HG02938 (cell line): ENCODE measurements around the gene ZNF226.
"Not testable (repeated sequence)": the region's sequence is repeated elsewhere in the genome, so short reads cannot be mapped to it uniquely, and the experiment has no call there.

Source experiments
- ATAC-seq: cut with Tn5 transposase; IDR thresholded peaks from one replicate; pipeline ENCODE4 v1.9.1; 2021; ENCODE audit warnings: mild to moderate bottlenecking, moderate library complexity; ENCODE audit not compliant: unreplicated experiment

ZNF226 gene

DNA sequence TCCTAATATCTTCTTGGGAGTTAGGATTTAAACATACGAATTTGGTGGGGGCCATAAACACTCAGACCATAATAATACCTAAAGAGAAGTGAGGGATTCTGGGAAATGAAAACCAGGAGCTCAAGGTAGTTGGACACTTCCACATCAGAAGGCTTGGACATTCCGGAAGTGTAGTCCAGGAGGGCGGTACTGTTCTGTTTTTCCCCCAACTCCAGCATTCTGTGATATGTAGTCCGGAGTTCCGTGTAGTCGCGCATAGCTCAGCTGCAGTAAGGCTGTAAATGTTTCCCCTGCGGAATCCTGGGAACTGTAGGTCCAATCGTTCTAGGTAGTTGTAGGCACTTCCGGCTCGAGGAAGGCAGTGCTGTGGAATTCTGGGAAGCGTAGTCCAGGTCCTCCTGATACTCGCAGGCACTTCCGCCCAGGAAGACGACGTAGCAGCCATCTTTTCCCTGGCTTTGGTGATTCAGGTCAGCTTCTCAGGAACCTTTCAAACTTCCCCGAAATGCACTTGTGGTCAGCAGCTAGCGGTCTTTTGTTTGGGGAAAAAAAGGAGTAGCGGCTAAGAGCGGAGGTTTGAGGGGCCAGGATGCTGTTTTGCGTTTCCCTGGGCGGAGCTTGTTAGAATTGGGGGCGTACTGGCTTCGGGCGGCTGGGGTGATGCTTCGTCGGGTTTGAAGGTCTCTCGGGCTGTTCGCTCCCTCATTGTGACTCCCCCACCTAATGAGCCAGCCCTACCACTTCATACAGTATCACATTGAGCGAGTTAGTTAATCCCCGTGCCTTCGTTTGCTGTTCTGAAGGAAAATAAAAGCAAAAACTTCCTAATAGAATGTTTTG is at the start of gene ZNF226:
ZNF226 (plus strand) TSS at position 428 of the 840 bp plus-strand sequence. CDS start 4,981 bp downstream, outside the sequence.
- ATAC-seq = peak; percentile 80

DNA sequence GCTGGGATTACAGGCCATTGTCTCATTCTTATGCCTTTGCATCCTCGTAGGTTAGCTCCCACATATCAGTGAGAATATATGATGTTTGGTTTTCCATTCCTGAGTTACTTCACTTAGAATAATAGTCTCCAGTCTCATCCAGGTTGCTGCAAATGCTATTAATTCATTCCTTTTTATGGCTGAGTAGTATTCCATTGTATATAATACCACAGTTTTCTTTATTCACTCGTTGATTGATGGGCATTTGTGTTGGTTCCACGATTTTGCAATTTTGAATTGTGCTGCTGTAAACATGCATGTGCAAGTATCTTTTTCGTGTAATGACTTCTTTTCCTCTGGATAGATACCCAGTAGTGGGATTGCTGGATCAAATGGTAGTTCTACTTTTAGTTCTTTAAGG is 43.7 kb upstream of the ZNF226 start:
- ATAC-seq = not testable (repeated sequence)

DNA sequence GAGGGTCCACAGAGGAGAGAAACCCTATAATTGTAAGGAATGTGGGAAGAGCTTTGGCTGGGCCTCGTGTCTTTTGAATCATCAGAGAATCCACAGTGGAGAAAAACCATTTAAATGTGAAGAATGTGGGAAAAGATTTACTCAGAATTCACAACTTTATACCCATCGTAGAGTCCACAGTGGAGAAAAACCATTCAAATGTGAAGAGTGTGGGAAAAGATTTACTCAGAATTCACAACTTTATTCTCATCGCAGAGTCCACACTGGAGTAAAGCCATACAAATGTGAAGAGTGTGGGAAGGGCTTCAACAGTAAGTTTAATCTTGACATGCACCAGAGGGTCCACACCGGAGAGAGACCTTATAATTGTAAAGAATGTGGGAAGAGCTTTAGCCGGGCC is 32.9 kb upstream of the ZNF226 start:
- no peak for ATAC-seq

DNA sequence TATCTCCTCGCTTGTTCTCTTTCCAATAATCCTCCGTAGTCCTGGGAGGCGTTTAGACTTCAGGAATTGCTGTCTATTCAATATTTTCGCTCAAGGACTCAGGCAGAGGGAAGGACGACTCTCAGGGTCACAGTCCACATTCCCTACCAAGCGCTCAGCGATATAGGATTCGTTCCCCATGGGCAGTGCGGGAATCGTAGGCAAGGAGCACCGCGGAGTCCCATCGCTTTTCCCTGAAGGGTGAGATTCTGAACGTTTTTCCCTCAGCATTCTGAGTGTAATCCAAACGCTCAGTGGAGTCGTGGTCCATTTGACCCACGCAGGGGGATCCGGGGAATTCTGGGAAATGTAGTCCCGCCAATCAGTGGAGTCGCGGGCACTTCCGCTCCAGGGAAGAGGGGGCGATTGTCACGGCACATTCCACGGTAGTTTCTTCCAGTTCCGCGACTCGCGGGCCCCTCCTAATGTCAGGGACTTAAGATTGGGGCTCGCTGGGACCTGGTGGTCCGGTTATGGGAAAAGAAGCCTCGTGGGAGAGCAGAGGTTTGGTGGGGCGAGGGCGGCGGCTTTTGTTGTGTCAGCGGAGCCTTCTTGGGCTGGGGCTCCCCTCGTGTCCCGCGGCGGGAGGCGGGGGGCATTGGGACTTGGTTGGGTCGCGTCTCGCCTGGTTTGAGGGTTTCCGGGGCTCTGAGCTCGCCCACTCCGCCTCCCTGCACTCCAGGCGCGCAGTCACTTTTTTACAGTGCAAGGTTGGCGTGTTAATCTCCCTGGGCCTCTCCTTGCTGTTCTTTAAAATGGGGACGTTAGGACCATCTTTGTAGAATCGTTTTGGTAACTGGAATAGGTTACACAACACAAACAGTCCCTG is 23.5 kb upstream of the ZNF226 start, which contains the start of gene ZNF234:
ZNF234 (plus strand) TSS at position 364 of the 868 bp plus-strand sequence. CDS start 3,079 bp downstream, outside the sequence.
- ATAC-seq = peak; percentile 79

DNA sequence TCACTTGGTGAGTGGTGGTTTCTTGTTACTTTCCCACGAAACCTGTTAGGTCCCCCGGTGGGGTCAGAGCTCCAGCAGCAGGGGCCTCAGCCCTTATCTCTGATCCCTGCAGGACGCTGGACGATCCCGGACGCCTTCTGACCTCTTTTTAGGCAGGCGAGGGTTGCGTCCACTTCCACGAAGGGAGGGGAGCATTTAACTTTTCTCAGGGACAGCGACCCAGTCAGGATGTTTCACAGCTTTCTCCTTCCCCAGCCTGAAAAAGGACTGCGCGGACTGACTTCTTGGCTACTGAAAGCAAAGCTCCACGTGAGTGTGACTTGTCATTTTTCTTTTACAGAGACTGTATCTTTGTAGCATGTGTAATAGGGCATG is 22.9 kb upstream of the ZNF226 start:
- no peak for ATAC-seq

DNA sequence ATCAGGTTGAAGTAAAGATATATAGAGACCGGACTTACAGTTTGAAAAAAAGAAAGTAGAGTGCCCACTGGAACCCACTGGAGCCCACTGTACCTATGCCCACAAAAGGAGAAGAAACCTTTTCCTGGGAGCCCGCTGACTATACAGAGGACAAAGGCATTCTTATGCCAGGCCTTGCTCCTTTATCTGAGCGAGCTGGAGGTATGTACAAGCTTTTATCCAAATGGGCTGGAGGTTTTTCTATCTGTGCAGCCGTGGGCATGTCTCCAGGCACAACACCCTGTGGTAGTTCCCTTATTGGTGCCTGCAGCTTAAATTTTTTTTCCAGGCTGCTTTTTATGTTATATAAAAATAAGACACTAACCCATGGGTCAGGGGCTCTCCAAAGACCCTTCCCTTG is 15.1 kb upstream of the ZNF226 start:
- no peak for ATAC-seq

DNA sequence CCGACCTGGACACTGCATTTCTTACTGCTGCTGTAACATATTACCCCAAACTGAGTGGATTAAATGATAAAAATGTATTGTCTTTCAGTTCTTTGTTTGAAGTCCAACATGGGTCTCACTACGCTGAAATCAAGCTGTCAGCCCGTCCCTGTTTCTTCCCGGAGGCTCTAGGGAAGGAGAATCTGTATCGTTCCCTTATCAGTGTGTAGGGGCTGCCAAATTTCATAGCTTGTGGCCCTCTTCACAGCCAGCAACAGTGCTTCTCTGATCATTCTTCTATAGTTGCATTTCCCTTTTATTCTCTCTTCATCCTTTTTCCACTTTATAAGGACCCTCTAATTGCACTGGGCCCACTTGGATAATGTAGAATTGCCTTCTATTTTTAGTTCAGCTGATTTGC is 13.4 kb upstream of the ZNF226 start:
- ATAC-seq = no peak

DNA sequence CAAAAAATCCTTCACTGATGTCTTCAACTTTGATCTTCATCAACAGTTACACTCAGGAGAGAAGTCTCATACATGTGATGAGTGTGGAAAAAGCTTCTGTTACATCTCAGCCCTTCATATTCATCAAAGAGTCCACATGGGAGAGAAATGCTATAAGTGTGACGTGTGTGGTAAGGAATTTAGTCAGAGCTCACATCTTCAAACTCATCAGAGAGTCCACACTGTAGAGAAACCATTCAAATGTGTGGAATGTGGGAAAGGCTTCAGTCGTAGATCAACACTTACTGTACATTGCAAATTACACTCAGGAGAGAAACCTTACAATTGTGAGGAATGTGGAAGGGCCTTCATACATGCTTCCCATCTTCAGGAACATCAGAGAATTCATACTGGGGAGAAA is 8.4 kb upstream of the ZNF226 start:
- ATAC-seq = no peak

DNA sequence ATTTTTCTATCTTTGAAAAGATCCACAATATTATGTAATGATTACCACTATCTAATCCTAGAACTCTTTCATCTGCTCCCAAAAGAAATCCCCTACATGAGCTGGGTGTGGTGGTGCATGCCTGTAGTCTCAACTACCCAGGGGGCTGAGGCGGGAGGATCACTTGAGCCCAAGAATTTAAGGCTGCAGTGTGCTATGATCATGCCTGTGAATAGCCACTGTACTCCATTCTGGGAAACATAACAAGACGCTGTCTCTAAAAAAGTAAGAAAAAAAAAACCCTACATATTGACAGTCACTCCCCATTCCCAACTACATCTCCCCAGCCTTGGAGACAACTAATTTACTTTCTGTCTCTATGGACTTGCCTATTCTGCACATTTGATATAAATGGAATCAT is 1.1 kb upstream of the ZNF226 start:
- ATAC-seq = no peak

DNA sequence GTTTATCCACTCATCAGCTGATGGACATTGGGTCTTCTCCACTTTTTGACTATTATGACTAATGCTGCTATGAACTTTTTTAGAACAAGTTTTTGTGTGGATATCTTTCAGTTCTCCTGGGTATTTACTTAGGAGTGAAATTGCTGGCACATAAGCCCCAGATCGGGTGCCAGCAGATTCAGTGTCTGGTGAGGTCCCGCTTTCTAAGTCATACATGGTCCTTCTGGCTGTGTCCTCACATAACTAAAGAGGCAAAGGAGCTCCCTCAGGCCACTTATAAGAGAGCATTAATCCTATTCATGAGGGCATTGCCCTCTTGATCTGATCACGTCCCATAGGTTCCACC is 600 bp upstream of the ZNF226 start:
- no peak for ATAC-seq

DNA sequence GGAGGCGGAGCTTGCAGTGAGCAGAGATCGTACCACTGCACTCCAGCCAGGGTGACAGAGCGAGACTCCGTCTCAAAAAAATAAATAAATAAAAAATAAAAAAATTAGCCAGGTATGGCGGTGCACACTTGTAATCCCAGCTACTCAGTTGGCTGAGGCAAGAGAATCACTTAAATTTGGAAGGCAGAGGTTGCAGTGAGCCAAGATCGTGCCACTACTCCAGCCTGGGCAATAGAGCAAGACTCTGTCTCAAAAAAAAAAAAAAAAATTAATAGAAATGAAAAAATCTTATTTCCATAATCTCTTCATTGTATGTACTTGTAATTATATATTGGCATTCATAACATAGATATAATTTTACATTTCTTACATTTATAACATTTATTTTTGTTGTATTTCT is 5.8 kb downstream of the ZNF226 start:
- not testable (repeated sequence) for ATAC-seq

DNA sequence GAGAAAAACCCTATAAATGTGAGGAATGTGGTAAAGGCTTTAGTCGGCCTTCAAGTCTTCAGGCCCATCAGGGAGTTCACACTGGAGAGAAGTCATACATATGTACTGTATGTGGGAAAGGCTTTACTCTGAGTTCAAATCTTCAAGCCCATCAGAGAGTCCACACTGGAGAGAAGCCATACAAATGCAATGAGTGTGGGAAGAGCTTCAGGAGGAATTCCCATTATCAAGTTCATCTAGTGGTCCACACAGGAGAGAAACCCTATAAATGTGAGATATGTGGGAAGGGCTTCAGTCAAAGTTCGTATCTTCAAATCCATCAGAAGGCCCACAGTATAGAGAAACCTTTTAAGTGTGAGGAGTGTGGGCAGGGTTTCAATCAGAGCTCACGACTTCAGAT is 11.7 kb downstream of the ZNF226 start:
- ATAC-seq = no peak

DNA sequence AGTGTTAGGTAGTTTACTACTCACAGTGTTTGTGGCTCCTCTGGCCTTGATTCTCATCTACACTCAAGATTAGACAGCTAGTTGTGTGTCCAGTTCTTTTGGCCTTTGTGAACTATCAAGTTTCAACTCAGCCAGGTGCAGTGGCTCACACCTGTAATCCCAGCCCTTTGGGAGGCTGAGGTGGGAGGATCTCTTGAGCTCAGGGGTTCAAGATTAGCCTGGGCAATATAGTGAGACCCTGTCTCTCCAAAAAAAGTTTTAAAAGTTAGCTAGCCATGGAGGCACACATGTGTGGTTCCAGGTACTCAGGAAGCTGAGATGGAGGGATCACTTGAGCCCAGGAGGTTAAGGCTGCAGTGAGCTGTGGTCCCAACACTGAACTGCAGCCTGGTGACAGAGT is 16.1 kb downstream of the ZNF226 start:
- ATAC-seq = no peak

DNA sequence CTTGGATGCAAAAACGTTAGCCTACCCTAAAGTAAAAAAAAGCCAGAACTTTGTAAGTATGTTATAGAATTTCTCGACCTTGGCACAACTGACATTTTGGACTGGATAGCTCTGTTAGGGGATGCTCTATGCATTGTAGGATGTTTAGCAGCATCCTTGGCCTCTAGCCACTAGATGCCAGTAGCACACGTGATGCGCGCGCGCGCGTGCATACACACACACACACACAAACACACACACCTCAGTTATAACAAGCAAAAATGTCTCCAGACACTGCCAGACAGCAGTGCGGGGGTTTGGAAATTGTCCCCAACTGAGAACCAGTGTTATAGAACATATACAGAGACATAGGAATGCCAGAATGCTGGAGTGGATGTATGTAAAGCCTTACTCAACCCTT is 17.2 kb downstream of the ZNF226 start:
- ATAC-seq = no peak

DNA sequence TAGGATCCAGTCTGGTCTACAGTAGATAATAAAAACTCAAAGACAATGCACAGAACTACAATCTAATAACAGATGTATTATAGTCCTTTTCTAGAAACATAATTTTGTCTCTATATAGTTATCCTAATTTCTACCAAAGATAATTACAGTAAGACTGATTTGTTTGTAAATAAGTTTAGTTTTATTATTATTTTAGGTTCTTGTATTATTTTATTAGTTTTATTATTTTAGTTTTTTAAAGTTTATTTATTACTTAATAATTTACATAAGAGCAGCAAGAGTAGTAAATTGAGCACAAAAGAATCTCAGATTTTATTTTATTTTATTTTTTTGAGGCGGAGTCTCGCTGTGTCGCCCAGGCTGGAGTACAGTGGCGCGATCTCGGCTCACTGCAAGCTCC is 25.1 kb downstream of the ZNF226 start:
- ATAC-seq = no peak

DNA sequence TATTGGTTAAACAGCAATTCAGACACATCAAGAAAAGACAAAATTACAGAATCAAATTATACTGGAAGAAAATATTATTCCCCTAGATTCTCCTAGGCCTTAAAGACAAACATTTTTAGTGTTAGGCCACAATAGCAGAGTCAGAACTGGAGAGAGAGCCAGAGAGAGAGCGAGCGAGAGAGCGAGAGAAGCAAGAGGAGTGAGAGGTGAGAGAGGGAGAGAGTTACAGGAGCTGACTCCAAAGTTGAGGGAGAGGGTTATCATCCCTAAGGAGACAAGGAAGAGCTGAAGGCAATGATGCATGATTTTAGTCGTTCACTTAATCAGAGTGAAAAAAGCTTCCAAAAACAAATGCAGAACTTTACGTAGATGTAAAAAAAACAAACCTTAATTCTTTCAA is 27.2 kb downstream of the ZNF226 start:
- ATAC-seq = no peak

DNA sequence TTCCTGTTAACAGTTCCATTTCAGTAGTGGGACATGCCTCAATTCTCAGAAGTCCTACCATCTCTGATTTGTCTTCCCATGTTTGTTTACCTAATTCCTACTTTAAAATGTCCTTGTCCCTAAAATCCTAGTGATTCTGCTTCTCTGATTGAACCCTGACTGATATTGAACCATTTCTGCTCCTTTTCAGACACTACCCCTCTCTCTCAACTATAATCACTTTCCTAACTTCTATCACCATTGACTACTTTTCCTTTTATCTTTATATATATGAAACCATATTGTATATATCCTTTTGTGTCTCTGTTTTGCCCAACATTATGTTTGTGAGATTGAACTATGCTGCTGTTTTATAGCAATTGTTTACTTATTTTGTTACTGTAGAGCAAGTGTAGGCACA is 31.9 kb downstream of the ZNF226 start:
- no peak for ATAC-seq

DNA sequence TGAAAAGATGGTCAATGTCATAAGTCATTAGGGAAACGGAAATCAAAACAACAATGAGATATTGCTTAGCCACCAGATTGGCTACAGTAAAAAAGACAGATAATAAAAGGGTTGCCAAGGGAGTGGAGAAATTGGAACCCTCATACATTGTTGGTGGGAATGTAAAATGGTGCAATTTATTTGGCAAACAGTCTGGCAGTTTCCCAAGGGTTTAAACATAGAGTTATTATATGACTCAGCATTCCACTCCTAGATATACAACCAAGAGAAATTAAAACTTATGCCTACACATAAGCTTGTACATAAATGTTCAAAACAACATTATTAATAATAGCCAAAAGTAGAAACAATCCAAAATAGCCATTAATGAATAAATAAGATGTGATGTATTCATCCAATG is 37.6 kb downstream of the ZNF226 start:
- ATAC-seq = no peak

DNA sequence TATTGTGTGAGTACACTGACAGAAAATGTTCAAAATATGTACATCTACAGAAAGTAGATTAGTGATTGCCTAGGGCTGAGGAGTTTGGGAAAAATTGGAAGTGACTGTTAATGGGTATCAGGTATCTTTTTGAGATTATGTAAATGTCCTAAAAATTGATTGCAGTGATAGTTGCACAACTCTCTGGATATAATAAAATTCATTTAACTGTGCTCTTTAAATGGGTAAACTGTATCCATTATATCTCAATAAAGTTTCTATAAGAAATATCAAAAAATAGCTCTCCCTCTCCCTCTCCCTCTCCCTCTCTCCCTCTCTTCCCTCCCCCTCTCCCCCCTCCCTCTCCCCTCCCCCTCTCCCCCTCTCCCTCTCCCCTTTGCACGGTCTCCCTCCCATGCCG is 38.1 kb downstream of the ZNF226 start:
- ATAC-seq = no peak

DNA sequence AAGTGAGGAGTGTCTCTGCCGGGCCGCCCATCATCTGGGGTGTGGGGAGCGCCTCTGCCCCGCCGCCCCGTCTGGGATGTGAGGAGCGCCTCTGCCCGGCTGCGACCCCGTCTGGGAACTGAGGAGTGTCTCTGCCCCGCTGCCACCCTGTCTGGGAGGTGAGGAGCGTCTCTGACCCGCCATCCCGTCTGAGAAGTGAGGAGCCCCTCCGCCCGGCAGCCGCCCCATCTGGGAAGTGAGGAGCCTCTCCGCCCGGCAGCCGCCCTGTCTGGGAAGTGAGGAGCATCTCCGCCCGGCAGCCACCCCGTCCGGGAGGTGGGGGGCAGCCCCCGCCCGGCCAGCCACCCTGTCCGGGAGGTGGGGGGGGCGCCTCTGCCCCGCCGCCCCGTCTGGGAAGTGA is 39.0 kb downstream of the ZNF226 start:
- ATAC-seq = not testable (repeated sequence)

DNA sequence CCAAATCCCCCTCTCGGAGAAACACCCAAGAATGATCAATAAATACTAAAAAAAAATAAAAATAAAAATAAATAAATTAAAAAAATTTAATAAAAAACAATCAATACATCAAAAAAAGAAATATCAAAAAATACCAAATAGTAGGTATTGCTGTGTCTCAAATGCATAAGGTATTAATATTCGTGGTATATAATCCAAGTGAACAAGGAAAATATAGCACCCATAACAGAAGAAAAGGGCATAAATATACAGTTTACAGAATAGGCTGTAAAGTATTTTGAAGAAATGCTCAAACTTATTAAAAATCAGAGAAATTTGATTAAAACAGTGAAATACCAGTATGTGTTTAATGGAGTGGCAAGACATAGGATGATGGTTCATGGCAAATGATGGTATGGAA is 39.9 kb downstream of the ZNF226 start:
- ATAC-seq = no peak
